HG03108 (cell line): Measurements from ENCODE around the gene RGS8.

ENCODE experiments used
- ATAC-seq: cut with Tn5 transposase; IDR thresholded peaks from one replicate; pipeline ENCODE4 v1.9.1; 2021; ENCODE audit warnings: moderate library complexity; ENCODE audit not compliant: unreplicated experiment

RGS8 gene, protein sequence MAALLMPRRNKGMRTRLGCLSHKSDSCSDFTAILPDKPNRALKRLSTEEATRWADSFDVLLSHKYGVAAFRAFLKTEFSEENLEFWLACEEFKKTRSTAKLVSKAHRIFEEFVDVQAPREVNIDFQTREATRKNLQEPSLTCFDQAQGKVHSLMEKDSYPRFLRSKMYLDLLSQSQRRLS

DNA sequence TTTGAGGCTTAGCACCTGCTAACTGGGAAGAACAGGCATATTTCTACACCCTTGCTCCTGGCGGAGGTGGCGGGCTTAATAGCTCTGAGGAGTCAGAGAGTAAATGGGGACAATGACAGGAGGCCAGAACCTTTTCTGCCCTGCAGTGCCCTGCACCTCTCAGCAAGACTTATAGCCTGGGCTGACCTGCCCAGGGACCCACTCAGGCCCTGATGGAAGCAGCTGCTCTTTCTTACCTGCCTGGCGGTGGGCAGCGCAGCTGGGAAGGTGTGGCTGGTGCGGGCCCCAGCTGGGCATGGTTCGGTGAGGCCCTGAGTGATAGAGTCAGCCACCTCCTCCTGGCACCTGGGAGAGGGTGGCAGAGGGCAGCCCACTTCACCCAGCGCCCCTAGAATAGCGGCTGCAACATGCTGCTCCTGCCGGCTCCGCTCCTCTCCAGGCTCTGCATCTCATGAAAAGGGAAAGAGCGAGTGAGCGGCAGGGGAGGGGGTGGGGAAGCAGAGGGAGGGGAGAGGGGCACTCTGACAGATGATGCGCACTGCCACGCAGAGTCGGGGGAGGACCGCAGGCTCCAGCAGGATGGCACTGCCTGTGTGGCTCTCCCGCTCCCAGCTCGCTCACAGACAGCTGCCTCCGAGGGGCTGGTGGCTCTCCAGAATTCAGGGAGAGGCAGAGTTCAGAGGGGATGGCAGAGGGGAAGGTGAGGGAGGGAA lies at the start of gene RGS8:
RGS8 (minus strand) TSS at position 472 of the 713 bp plus-strand sequence. CDS start 14,938 bp downstream, outside the sequence.
- ATAC-seq: no peak

DNA sequence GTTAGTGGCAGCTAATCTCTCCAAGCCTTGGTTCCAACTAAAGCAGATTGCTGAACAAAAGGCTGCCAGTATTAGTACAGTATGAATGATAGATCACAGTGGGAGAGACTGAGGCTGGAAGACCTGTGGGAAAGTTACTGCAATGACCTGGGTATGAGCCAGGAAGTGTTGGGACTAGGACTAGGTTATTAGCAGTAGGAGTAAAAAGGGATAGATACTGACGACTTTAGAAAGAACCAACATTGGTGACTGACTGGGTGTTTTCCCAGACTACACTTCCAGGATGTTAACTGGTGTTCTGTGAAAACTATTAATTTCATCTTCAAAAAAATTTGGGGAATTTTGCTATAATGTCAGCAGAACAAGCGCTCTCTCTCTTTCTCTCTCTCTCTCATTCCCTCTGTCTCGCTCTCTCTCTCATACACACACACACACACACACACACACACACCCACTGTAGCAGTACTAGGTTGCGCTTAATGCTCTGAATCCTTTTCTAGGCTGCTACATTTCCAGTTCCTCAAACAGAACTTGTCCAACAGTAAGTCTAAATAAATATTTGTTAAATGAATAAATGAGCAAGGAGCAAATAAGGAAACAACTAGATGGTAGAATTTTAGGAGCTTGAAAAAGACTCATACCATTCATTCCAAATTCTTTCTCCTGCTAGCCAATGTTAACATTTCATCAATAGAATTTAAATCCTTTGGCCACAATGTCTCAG lies 47.6 kb upstream of the RGS8 start:
- ATAC-seq: no peak

DNA sequence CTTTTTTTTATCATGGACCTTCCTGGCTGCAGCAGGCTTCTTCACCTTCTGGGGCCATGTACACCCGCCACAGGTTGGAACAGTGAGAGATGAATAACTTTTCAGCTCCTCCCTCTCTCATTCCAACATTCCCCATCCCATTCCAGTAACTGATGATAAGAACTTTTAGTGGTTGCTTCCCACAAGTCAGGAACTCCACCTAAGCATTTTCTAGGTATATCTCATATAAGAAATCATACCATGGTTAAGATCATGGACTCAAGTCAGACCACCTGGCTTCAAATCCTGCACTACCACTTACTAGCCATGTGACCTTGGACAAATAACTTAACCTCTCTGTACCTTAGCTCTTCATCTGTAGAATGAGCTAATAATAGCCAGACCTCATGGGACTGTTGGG lies 42.5 kb upstream of the RGS8 start:
- no peak for ATAC-seq

DNA sequence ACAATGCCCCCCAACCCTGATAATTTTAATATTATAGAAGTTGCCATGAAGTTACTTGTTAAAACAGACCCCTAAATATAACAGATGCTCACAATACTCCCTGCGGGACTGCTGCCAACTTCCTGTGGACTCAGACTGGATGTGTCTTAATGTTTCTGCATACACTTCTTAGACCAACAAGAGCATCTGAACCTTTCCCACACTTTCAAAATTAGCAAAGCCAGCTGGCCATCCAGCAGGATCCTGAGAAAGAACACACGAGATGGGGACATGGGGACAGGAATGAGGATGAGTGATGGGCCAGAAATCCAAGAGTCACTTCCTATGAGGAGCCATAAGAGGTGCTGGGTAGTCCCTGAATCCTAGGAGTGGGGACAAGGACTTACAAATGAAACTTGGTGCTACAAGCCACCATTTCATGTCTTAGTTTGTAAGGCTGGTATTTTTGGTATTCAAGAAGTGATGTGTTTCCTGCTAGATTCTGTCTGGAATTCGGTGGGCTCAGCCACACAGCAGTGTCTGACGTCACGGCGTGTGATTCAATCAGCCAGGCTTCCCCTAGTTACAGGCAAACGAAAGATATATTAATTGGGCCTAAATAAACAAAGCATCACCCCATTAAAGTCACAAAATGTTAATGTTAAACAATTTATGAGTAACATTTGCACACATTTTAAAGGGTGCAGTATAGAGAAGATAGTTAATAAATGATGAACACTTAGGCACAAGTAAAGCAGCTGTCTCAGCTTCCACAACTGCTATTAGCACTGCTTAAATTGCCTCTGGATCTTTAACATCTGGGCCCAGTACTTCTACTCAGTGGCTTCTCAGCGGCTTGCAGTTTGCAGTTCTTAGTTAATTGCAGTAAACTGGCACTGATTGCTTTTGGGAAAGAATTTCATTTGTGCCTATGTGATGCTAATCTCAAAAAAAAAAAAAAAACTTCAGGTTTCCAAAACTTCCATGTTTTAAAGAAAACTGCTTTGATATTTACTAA lies 41.2 kb upstream of the RGS8 start:
- ATAC-seq: no peak

- ATAC-seq: no peak
These were observed 39.8 kb upstream of the RGS8 start for GRCh38 chr1:182724215-182724614.

GRCh38 chr1:182723200-182723599 lies 38.8 kb upstream of the RGS8 start:
- ATAC-seq: no peak

GRCh38 chr1:182721525-182721924 lies 37.1 kb upstream of the RGS8 start:
- ATAC-seq: no peak

DNA sequence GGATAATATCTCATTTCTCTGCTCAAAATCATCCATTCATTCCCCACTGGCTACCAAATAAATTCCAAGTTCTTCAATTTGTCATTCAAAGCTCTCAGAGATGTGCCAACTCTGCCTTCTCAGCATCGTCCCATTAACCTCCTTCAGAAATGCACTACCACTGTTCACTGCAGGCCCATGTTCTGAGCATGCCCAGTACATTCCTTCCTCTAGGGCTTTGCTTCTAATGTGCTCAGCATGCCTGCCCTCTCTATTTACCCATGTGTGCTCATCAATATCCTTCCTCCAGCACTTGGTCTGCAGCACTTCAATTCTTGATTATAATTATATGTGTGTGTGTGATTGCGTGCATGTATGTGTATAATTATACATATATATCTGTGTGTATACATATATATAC lies 36.1 kb upstream of the RGS8 start:
- no peak for ATAC-seq

DNA sequence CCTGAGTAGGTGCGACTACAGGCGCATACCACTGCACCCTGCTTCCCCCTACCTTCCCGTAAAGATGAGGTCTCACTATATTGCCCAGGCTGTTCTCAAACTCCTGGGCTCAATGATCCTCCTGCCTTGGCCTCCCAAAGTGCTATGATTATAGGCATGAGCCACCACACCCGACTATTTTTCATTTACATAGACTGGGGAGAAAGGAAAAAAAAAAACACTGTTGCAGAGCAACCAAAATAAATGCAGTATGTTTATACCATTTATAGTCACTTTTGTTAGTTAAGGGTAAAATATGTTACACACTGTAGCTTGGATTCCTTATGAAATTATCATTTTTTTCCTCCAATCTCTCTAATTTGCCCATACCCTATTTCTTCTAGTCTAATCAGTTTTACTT lies 35.2 kb upstream of the RGS8 start:
- ATAC-seq: no peak

GRCh38 chr1:182718311-182718710 lies 33.9 kb upstream of the RGS8 start:
- ATAC-seq: no peak

- peak; percentile 47 for ATAC-seq
These were observed 32.6 kb upstream of the RGS8 start for GRCh38 chr1:182716740-182717720.

- ATAC-seq: no peak
These were observed 31.1 kb upstream of the RGS8 start for GRCh38 chr1:182715531-182715930.

DNA sequence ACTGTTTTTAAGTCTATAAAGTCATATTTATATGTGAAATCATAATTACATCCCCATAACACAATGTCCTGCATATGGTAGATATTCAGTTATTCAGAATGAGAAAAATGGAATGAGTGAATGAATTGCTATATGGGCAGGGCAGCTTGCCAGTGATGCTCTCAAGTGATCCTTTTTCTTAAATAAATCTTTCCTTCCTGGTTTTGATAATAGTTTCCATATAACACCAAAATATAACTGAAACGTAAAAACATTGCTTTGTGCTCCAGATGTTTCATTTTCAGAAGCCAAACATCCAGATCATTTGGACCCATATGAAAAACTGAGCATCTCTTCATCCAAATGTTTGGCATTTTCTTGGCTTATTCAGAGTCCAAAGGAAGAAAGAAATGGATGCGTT lies 30.2 kb upstream of the RGS8 start:
- no peak for ATAC-seq

DNA sequence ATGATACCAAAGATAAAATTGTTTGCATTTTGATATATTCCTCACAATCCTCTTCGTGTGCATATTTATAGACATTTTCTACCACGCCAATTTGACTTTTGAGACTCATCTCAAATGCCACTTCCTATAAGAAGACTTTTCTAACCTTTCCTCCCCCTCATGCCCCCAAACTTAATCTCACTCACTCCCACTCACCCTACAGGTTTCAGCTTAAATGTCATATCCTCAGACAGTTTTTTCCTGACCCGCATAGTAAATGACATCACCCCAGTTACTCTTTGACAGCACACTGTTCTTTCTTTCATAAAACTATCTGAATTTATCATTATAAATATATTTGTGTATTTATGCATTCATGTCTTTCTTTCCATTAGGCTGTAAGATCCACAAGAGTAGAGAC lies 29.6 kb upstream of the RGS8 start:
- no peak for ATAC-seq

GRCh38 chr1:182713492-182713891 lies 29.1 kb upstream of the RGS8 start:
- ATAC-seq: no peak

- no peak for ATAC-seq
These were observed 25.5 kb upstream of the RGS8 start for GRCh38 chr1:182709855-182710254.

- no peak for ATAC-seq
These were observed 24.9 kb upstream of the RGS8 start for GRCh38 chr1:182709225-182709764.

GRCh38 chr1:182707122-182707521 lies 22.7 kb upstream of the RGS8 start:
- ATAC-seq: no peak

GRCh38 chr1:182704677-182705076 lies 20.3 kb upstream of the RGS8 start:
- no peak for ATAC-seq
